ENCODE results near the gene ZNF865. TPM values are rescaled to one million over a fixed set of nuclear protein-coding genes. Genes with fewer than 3 reads are reported as not detected.

The ZNF865 gene
- total RNA-seq, 2 donors from 2014 or later, result 11.9 to 14.5 TPM

- H3K9me3 ChIP-seq, result no peaks in the 10 kb centered on the region
- peaks cover 32% of the 10 kb centered on the region for H3K36me3 ChIP-seq
- no peaks in the 10 kb centered on the region for H3K4me1 ChIP-seq (ENCODE audit: control insufficient read depth in 1 of 2, low read depth in 2 of 2)
These were observed 10.3 kb downstream of the ZNF865 start for GRCh38 chr19:55615543-55616394.

GRCh38 chr19:55616395-55616875, 11.0 kb downstream of the ZNF865 start:
- Histone ChIP-seq H3K4me3 (no peak overlapping the region), H3K4me1 (ENCODE audit: control insufficient read depth in 1 of 2, low read depth in 2 of 2) (no peaks in the 10 kb centered on the region), H3K27me3 (replicated peaks; ENCODE audit: insufficient read depth) (no peaks in the 10 kb centered on the region), H3K36me3 (peaks cover 32% of the 10 kb centered on the region), H3K27ac (no peak overlapping the region), H3K9me3 (no peaks in the 10 kb centered on the region)
- no peak for ATAC-seq (ENCODE audit: insufficient number of reproducible peaks, low FRiP score, low read depth)
- no peak for TF ChIP-seq CTCF (IDR thresholded peaks at IDR 0.05)
- no peak for DNase-seq (ENCODE audit: low spot score)

More at GRCh38 chr19:55615543-55616394, 10.3 kb downstream of the ZNF865 start:
- Histone ChIP-seq H3K4me3 (no peak overlapping the region), H3K27ac (no peak overlapping the region), H3K27me3 (replicated peaks; ENCODE audit: insufficient read depth) (no peaks in the 10 kb centered on the region)
- DNase-seq (ENCODE audit: low spot score) (no peak), ATAC-seq (ENCODE audit: insufficient number of reproducible peaks, low FRiP score, low read depth) (no peak)
- TF ChIP-seq CTCF (IDR thresholded peaks at IDR 0.05), result no peak

- Histone ChIP-seq H3K4me3 (no peak overlapping the region), H3K4me1 (ENCODE audit: control insufficient read depth in 1 of 2, low read depth in 2 of 2) (no peaks in the 10 kb centered on the region), H3K9me3 (no peaks in the 10 kb centered on the region), H3K27ac (no peak overlapping the region), H3K27me3 (replicated peaks; ENCODE audit: insufficient read depth) (no peaks in the 10 kb centered on the region), H3K36me3 (peaks cover 32% of the 10 kb centered on the region)
- ATAC-seq (ENCODE audit: insufficient number of reproducible peaks, low FRiP score, low read depth), result no peak
- DNase-seq (ENCODE audit: low spot score), result no peak
- TF ChIP-seq CTCF (IDR thresholded peaks at IDR 0.05), result no peak
These were observed 12.0 kb downstream of the ZNF865 start for GRCh38 chr19:55617426-55617825.

GRCh38 chr19:55618426-55618825, 13.0 kb downstream of the ZNF865 start:
- Histone ChIP-seq H3K36me3 (peaks cover 32% of the 10 kb centered on the region), H3K4me1 (ENCODE audit: control insufficient read depth in 1 of 2, low read depth in 2 of 2) (no peaks in the 10 kb centered on the region)

More at GRCh38 chr19:55618426-55618825, 13.0 kb downstream of the ZNF865 start:
- TF ChIP-seq CTCF (IDR thresholded peaks at IDR 0.05), result no peak
- H3K9me3 ChIP-seq, result no peaks in the 10 kb centered on the region
- H3K27ac ChIP-seq, result no peak overlapping the region
- H3K4me3 ChIP-seq, result no peak overlapping the region
- no peaks in the 10 kb centered on the region for H3K27me3 ChIP-seq (replicated peaks; ENCODE audit: insufficient read depth)
- ATAC-seq (ENCODE audit: insufficient number of reproducible peaks, low FRiP score, low read depth), result no peak
- no peak for DNase-seq (ENCODE audit: low spot score)

Data from thoracic aorta (tissue), 2 donors.